ENCODE data around the gene TP53I13.
A peak's percentile ranks its signal among the peaks of the same experiment; 100 is the strongest.

TP53I13 gene

DNA sequence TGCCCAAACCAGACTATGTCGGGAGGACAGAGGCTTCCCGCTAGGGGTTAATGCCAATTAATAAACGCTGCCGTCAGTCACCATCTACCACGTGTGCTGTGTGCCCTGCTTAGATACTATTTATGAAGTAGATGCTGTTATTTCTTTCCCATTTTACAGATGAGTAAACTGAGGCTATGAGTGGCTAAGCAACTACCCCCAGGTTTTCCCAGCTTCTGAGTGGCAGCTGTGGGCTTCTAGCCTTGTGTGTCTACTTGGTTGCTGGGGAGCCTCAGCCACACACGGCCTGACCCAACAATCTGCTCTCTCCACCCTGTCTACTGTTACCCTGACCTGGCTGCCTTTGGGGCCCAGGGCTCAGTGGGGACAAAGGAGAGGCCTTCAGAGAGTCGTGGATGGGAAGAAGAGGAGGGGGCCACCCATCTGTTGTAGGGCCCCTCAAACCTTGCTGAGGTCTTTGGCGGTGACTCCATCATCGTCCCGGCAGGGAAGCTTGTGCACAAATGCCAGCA lies 13.8 kb downstream of the TP53I13 start:
- Histone ChIP-seq H3K36me3 (ENCODE audit: insufficient read depth, low read length) (no peaks in the 10 kb centered on the region), H3K9ac (ENCODE audit: low read depth, low read length) (no peak overlapping the region), H3K4me1 (ENCODE audit: insufficient read depth, low read length) (peaks cover 15% of the 10 kb centered on the region; the same call in 1 of the 2 replicates), H3K9me3 (ENCODE audit: control insufficient read depth, insufficient read depth, low read length) (no peaks in the 10 kb centered on the region)

DNA sequence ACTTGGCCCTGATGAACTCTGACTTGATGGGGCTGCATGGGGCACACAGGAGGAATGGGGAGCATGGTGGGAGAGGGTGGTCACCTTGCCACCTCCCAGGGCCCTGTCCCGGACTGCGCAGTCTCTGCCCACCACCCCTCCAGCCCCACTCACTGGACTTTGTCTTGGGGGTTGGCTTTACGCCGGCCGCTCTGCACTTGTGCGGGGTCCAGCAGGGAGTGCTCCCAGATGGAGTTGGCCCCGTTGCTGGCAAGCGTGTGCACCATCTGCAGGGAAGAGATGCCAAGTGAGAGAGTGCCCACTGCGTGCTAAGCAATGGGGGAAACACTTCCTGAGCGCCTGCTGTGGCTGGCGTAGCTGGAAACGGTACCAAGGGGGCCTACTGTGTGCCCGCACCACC lies 14.3 kb downstream of the TP53I13 start:
- Histone ChIP-seq H3K4me1 (ENCODE audit: insufficient read depth, low read length) (peaks cover 18% of the 10 kb centered on the region; the same call in 1 of the 2 replicates), H3K9ac (ENCODE audit: low read depth, low read length) (no peak overlapping the region), H3K9me3 (ENCODE audit: control insufficient read depth, insufficient read depth, low read length) (no peaks in the 10 kb centered on the region), H3K36me3 (ENCODE audit: insufficient read depth, low read length) (no peaks in the 10 kb centered on the region)

DNA sequence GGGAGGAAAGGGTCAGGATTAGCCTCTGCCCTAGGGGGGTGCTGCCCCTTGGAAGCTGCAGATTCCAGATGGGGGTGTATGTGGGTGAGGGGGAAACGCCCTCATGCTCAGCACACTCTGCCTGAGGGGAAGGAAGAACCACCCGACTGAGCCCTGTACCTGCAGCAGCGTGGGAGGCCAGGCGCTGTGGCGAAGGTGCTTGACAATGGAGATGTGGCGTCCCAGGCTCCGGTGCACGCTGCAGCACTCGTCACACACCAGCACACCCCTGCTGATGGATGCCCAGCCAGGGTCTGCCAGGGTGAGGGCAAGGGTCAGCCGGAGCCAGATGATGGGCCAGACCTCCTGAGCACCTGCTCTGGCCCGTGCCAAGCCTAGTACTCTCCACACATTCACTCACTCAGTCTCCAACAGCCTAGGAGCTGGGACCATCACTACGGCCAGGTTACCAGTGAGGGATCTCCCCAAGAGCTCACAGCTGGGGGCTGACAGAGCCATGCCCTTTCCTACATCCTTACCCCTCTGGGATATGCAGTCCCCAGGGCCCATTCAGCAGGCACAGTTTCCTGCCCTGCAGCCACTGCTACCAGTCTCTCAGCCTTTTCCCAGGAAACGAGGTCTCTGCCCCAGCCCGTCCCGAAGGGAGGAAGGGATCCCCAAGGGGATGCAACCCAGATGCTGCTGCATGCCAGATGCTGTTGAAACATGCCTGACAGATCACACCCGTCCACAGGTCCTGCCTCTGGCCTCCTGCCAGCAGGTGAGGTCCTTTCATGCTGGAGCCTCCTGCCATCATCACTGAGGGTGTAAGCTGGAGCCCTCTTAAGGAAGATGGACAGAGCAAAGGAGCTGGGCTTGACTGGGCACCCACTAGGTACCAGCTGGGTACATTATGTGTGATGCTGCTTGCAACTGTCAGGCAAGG lies 15.1 kb downstream of the TP53I13 start:
- Histone ChIP-seq H3K36me3 (ENCODE audit: insufficient read depth, low read length) (no peaks in the 10 kb centered on the region), H3K9ac (ENCODE audit: low read depth, low read length) (no peak overlapping the region), H3K4me1 (ENCODE audit: insufficient read depth, low read length) (peaks cover 18% of the 10 kb centered on the region; the same call in 1 of the 2 replicates), H3K9me3 (ENCODE audit: control insufficient read depth, insufficient read depth, low read length) (no peaks in the 10 kb centered on the region)

DNA sequence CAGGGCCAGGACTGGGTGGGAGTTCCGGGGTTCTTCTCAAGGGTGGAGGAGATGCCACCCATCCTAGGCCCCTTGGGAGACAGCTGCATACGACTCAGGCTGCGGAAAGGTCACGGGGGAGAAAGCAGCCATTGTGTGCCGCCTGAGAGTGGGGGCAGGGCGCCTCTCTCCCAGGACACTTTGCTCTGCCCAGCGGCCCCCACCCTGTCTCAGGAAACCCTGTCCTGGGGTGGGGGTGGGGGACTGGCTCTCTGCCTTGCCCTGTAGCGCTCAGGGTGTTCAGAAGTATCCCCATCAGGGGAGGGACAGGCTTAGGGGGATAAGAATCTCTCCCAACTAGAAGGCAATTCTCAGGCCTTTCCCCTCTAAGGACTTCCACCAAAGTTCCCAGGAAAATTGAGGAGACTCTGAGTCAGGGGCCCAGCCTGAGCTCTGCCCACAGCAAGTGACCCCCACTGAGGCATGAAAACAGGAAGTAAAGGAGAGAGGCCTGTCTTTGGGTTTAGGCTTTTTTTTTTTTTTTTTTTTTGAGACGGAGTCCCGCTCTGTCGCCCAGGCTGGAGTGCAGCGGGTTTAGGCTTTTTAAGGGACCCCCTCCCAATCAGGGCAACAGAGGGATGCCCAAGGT lies 16.1 kb downstream of the TP53I13 start:
- H3K9ac ChIP-seq (ENCODE audit: low read depth, low read length): no peak overlapping the region

DNA sequence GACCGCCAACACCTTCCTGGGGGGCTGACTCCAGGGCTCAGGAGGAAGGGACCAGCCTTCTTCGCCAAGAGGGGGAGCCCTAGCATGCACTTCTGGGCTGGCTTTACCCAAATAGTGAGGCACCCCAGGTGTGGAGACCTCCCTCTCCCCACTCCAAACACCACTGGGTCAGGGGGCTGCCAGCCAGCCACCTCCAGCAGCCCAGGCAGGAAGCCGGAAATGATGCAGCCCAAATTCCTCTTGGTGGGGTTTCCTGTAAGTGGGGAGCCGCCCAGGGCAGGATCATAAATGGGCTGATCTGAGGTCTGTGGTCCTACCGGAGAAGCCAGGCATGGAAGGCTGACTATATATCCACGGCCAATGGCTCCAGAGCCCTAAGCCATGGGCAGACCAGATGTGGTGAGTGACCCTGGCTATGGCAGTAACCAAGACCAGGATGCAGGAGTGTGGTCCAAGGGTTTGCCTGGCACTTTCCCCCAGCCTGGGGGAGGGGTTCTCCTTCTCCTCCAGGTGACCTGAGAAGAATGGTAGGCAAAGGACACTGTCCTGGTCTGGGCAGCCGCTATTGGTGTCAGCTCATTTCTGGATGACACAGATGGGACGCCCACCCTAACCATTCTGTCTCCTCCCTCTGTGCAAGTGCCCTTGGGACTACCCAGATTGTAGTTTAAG lies 16.7 kb downstream of the TP53I13 start:
- no peak overlapping the region for H3K9ac ChIP-seq (ENCODE audit: low read depth, low read length)
- H3K9me3 ChIP-seq (ENCODE audit: control insufficient read depth, insufficient read depth, low read length): no peaks in the 10 kb centered on the region
- H3K4me1 ChIP-seq (ENCODE audit: insufficient read depth, low read length): peaks cover 18% of the 10 kb centered on the region; the same call in 1 of the 2 replicates
- H3K36me3 ChIP-seq (ENCODE audit: insufficient read depth, low read length): no peaks in the 10 kb centered on the region

More for the DNA sequence above, 16.1 kb downstream of the TP53I13 start:
- H3K36me3 ChIP-seq (ENCODE audit: insufficient read depth, low read length): no peaks in the 10 kb centered on the region
- H3K4me1 ChIP-seq (ENCODE audit: insufficient read depth, low read length): peaks cover 18% of the 10 kb centered on the region; the same call in 1 of the 2 replicates
- no peaks in the 10 kb centered on the region for H3K9me3 ChIP-seq (ENCODE audit: control insufficient read depth, insufficient read depth, low read length)

DNA sequence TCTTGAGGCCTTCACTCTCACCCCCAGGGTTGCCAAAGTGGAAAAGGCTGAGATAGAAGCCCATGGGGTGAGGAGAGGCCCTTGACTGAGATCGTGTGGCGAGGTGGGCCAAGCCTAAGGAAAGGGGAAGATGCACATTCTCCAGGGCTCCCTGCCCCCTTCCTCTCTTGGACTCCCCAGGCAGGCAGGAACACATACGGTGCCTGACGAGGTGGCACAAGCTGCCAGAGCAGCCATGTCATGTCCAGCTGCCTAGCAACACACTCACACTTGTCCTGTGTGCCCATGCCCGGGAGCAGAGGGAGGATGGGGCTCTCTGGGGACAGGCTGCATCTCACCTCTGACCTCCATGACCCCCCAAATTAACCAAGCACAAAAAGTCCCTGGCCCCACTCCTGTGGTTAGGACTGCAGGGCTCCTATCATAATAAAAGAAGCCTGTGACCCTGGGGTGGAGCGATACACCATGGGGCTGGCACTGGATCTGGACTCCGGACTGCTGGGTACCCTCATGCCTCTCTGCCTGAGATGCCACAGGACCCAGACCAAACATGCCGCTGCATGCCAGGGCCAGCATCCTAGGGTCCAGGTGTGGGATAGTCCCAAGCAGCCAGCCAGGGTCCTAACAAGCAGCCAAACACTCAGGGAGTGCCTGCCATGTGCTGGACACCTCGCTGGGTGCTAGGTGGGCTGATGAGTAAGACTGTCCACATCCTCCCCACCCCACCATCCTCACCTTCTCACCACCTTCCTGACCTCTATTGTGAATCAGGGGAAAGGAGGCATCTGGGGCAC lies 18.4 kb downstream of the TP53I13 start:
- peaks cover 18% of the 10 kb centered on the region; the same call in 1 of the 2 replicates for H3K4me1 ChIP-seq (ENCODE audit: insufficient read depth, low read length)
- no peaks in the 10 kb centered on the region for H3K9me3 ChIP-seq (ENCODE audit: control insufficient read depth, insufficient read depth, low read length)
- H3K9ac ChIP-seq (ENCODE audit: low read depth, low read length): no peak overlapping the region
- no peaks in the 10 kb centered on the region for H3K36me3 ChIP-seq (ENCODE audit: insufficient read depth, low read length)

DNA sequence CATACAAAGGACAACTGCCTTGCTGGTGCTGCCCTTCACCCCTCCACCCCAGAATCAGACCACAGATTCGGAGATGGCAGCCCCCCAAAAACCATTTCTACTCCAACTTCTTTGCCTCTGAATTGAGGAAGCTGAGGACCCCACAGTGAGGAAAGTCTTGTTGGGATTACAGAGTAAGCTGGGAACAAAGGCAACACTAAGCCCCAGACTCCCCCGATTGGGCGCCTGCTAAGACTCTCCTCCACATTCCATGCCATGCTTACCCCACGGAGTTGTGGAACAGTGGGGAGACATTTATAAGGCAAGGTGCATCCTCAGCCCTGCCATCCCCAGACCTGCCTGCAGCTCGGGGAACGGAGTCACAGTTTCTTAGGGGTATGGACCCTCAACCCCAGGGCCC lies 19.1 kb downstream of the TP53I13 start:
- Histone ChIP-seq H3K36me3 (ENCODE audit: insufficient read depth, low read length) (no peaks in the 10 kb centered on the region), H3K4me1 (ENCODE audit: insufficient read depth, low read length) (peaks cover 18% of the 10 kb centered on the region; the same call in 1 of the 2 replicates), H3K9ac (ENCODE audit: low read depth, low read length) (no peak overlapping the region), H3K9me3 (ENCODE audit: control insufficient read depth, insufficient read depth, low read length) (no peaks in the 10 kb centered on the region)

DNA sequence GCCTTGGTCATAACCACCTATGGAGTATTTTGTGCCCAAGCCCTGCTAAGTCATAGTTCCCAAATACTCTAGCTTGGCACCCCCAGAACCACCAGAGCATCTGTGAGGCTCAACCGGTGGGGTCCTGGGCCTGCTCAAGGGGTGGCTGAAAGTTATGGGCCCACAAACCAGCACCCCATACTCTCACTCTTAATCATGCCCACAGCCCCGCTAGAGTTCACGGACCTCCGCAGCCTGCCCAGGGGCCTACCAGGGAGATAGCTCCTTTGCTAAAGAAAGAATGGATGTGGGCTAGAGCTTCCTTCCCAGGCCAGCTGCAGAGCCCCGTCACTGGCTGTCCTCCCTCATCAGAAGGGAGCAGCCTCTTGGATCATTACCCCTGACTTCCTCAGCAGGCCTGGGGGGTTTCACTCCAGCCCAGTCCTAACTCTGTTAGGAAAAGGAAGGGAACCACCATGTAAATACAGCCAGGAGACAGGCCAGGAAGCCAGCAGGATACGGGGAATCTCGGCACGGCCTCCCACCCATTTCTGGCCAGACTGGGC lies 19.6 kb downstream of the TP53I13 start:
- no peaks in the 10 kb centered on the region for H3K9me3 ChIP-seq (ENCODE audit: control insufficient read depth, insufficient read depth, low read length)
- H3K9ac ChIP-seq (ENCODE audit: low read depth, low read length): peak overlapping the region; percentile 58
- peaks cover 18% of the 10 kb centered on the region; the same call in 1 of the 2 replicates for H3K4me1 ChIP-seq (ENCODE audit: insufficient read depth, low read length)
- no peaks in the 10 kb centered on the region for H3K36me3 ChIP-seq (ENCODE audit: insufficient read depth, low read length)

DNA sequence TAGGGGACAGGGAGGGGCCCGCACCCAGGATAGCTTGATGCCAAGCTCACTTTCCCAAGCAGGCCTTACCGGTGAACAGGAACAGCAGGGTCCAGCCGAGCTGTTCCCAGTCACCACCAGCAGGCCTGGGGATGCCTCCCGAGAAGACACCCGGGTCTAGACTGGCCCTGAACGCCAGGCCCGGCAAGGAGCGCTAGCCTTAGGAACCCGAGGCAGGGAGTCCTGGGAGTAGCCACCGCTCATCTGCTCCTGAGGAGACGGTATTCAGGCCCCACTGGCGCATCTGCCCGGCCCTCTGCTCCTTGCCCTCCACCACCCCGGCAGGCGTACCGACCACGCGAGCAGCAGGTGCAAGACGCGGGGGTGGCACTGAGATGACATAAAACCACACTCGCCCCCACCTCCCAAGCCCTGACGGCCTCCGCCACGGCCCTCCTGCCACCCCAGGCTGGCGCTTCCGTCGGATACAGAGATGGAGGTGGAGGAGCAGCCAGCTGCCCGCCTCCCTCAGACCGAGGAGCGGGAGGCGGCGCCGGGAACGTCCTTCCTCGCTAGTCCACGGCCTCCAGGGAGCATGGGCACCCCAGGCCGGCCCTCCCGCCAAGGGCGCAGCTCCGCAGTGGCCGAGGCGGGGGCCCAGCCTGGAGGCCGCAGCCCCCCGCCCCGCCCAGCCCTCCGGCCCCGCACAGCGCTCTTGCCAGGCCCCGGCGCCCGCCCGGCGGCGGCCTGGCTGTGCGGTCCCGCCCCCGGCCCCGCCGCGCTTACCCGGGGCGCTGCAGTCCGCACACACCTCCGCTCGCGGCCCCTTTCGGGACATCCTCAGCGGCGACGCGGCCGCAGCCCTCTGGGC lies 20.3 kb downstream of the TP53I13 start:
- peak overlapping the region; percentile 58 for H3K9ac ChIP-seq (ENCODE audit: low read depth, low read length)
- peaks cover 18% of the 10 kb centered on the region; the same call in 1 of the 2 replicates for H3K4me1 ChIP-seq (ENCODE audit: insufficient read depth, low read length)
- no peaks in the 10 kb centered on the region for H3K36me3 ChIP-seq (ENCODE audit: insufficient read depth, low read length)
- no peaks in the 10 kb centered on the region for H3K9me3 ChIP-seq (ENCODE audit: control insufficient read depth, insufficient read depth, low read length)

DNA sequence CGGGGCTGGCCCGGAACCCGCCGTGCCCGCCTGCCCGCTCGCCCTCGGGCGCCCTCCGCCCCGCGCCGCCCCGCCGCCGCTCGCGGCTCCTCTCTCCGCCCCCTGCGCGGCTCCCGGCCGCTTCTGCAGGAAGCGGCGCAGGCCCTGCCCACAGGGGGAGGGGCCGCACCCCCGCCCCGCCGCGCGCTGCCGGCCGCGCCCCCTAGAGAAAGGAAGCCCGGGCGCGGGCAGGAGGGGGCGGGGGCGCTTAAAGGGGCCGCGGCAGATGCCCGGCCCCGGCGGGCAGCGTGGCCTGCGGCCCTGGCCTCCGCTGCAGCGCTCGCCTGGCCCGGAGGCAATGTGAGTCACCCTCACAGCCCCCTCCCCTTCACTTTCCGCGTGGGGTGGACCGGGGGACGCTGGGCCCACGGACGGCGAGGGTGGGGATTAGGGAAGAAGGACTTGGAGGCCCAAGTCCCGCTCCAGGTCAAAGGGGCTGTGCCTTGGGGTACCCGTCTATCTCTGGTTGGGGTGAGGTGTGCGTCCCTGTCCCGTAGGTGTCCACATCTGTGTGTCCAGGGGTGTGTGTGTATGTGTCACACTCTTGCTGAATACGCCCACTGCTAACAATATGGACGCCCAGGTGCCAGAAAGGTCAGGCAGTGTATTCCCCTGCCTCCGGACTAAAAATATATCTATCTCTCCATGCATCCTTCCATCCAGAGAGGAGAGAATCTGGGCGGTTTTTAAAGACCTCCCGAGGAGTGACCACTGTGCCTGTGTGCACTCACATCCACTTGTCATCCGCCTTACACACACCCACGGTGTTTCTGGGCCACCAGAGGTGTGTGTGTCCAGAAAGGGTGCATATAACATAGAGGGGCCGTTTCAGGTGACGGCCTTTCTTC lies 21.3 kb downstream of the TP53I13 start, which contains the start of gene GIT1:
Gene GIT1 (minus strand): TSS at position 125 of the 887 bp plus-strand sequence. CDS start 270 bp downstream, outside the sequence.
- no peaks in the 10 kb centered on the region for H3K36me3 ChIP-seq (ENCODE audit: insufficient read depth, low read length)
- no peaks in the 10 kb centered on the region for H3K9me3 ChIP-seq (ENCODE audit: control insufficient read depth, insufficient read depth, low read length)
- H3K9ac ChIP-seq (ENCODE audit: low read depth, low read length): peak within 1 kb of the TSS; percentile 69
- peaks cover 12% of the 10 kb centered on the region; the same call in 1 of the 2 replicates for H3K4me1 ChIP-seq (ENCODE audit: insufficient read depth, low read length)

DNA sequence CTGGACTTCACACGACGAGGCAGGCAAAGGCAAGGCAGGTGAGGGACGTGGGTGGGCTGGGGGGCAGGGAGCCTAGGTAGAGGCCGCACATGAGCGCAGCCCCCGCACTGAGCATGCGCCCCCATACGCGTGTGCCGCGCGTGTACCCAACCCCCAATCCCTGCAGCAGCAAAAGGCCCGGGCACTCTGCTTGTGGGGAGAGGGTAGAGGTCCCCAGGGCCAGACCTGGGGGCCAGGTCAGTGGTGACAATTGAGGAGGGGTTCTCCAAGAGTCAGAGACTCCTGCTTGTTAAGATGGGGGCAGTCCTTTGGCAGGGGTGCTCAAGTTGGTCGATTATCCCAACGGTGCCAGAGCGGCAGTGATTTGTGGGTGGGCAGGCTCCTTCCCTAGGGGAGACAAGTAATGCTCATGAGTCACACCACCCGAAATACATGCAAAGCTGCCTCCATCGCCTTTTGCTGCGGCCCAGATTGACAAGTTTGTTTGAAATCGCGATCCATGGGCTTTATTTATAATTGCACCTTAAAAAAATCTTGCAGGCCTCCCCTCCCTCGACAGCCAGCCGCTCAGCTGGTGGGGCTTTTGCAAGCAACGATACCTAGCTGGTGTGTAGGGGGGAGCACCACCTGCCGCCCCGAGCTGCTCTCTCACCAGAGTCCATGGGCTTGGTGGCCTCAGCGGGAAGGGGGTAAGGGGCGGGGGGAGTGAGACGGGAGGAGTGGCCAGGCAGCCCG lies 22.1 kb downstream of the TP53I13 start:
- peak overlapping the region; percentile 69; the same call in 1 of the 2 replicates for H3K9ac ChIP-seq (ENCODE audit: low read depth, low read length)
- H3K9me3 ChIP-seq (ENCODE audit: control insufficient read depth, insufficient read depth, low read length): no peaks in the 10 kb centered on the region
- H3K4me1 ChIP-seq (ENCODE audit: insufficient read depth, low read length): peaks cover 4% of the 10 kb centered on the region; the same call in 1 of the 2 replicates
- H3K36me3 ChIP-seq (ENCODE audit: insufficient read depth, low read length): no peaks in the 10 kb centered on the region
